Sigmoid colon (tissue), 7 donors: ENCODE data around the gene MAGOH. TPM values are rescaled to one million over a fixed set of nuclear protein-coding genes. Genes with fewer than 3 reads are reported as not detected.
"Not testable (repeated sequence)": the region's sequence is repeated elsewhere in the genome, so short reads cannot be mapped to it uniquely, and the experiment has no call there.

Experiments
- DNase-seq: peaks from one replicate; pipeline ENCODE4 v3.0.0-alpha.2; 2019
- H3K27ac ChIP-seq, 4 donors: fragments of 200-600 bp; sonication (generic); one replicate each; pipeline ENCODE4 v1.5.1; 2016 to 2019; ENCODE audit warnings: mild to moderate bottlenecking in 1 of 4
- H3K27me3 ChIP-seq, 3 donors: fragments of 200-600 bp; sonication (generic); one replicate each; pipeline ENCODE4 v1.5.1; 2019; ENCODE audit warnings: mild to moderate bottlenecking in 1 of 3
- H3K36me3 ChIP-seq, 4 donors: fragments of 200-600 bp; sonication (generic); one replicate each; pipeline ENCODE4 v1.5.1; 2016 to 2019
- H3K4me1 ChIP-seq, 4 donors: fragments of 200-600 bp; sonication (generic); one replicate each; pipeline ENCODE4 v1.5.1; 2017 to 2019
- H3K4me3 ChIP-seq, 4 donors: fragments of 200-600 bp; sonication (generic); one replicate each; pipeline ENCODE4 v1.5.1; 2017 to 2019; ENCODE audit warnings: mild to moderate bottlenecking in 2 of 4, moderate library complexity in 1 of 4
- H3K9me3 ChIP-seq, 4 donors: fragments of 200-600 bp in 3 of 4; sonication (generic) in 3 of 4; one replicate each; pipeline versions ENCODE4 v1.5.1 to v1.6.1; 2013 to 2019
- CTCF ChIP-seq, 4 experiments: fragments of 450-650 bp in 3 of 4; fragments of 200-600 bp in 1 of 4; IDR thresholded peaks; one replicate each; pipeline ENCODE4 v1.5.1; 2016 to 2019; ENCODE audit warnings: antibody characterized with exemption in 4 of 4, mild to moderate bottlenecking in 3 of 4, moderate library complexity in 2 of 4
- EP300 ChIP-seq, 4 donors: sonication (generic); formaldehyde crosslinking; IDR thresholded peaks; one replicate each; pipeline ENCODE4 v1.6.1; 2017; ENCODE audit warnings: antibody characterized with exemption in 4 of 4
- POLR2A ChIP-seq, 2 donors: fragments of 450-650 bp; IDR thresholded peaks; one replicate each; pipeline ENCODE4 v1.6.1; 2016; ENCODE audit warnings: antibody characterized with exemption in 2 of 2, mild to moderate bottlenecking in 2 of 2, moderate library complexity in 2 of 2
- POLR2AphosphoS5 ChIP-seq, 4 donors: sonication (generic); formaldehyde crosslinking; IDR thresholded peaks; one replicate each; pipeline ENCODE4 v1.6.1; 2017; ENCODE audit warnings: antibody characterized with exemption in 4 of 4
- WGBS, 2 donors: extraction: QIAGEN DNeasy Blood & Tissue Kit; methylation state at CpG; one replicate each; pipeline ENCODE4 v1.1.7; 2013; 5-methylcytosine and 5-hydroxymethylcytosine counted together
- intact Hi-C: fragments of 100-400 bp; cut with DNase I; formaldehyde crosslinking; loops from one replicate; pipeline ENCODE4 v1.15.1; 2023
- polyA plus RNA-seq, 3 donors: library from polyadenylated mRNA; stranded (reverse); fragments of 200-250 nt; gene quantifications; one replicate each; pipeline ENCODE4 v1.2.3, GENCODE V29; 2013
- total RNA-seq, 4 donors: library from RNA; depleted of rRNA; stranded (reverse); fragments of >200 nt; gene quantifications; one replicate each; pipeline ENCODE4 v1.1.0, GENCODE V29; 2016
- donor health status: healthy with polysubstance abuse.
- donor health status: Bipolar disorder and iron deficiency.
- donor health status: healthy.

MAGOH gene
- total and polyA plus RNA-seq, 7 donors: 12.2 to 98.4 (median 46.4) TPM

GRCh38 chr1:53284224-53285020, 46.1 kb upstream of the MAGOH start:
- Histone ChIP-seq H3K4me1 (no peaks in the 10 kb centered on the region), H3K36me3 (no peaks in the 10 kb centered on the region), H3K27me3 (no peaks in the 10 kb centered on the region), H3K27ac (no peak overlapping the region), H3K4me3 (no peak overlapping the region), H3K9me3 (no peaks in the 10 kb centered on the region)
- TF ChIP-seq EP300 (IDR thresholded peaks at IDR 0.05): no peak
- TF ChIP-seq POLR2A (IDR thresholded peaks at IDR 0.05): no peak
- no peak for TF ChIP-seq POLR2AphosphoS5 (IDR thresholded peaks at IDR 0.05)
- no peak for TF ChIP-seq CTCF (IDR thresholded peaks at IDR 0.05)
- intact Hi-C loops: no loop called here
- 97 to 98% methylated on average over 8 of the region's 8 CpGs for WGBS, 2 donors
- DNase-seq: no peak

GRCh38 chr1:53283156-53283555, 44.8 kb upstream of the MAGOH start:
- H3K4me1 ChIP-seq, H3K36me3 ChIP-seq, H3K4me3 ChIP-seq, intact Hi-C loops, DNase-seq, H3K27ac ChIP-seq, H3K9me3 ChIP-seq, H3K27me3 ChIP-seq: not testable (repeated sequence)
- WGBS, 2 donors: 97% methylated on average over 12 of the region's 12 CpGs

GRCh38 chr1:53281133-53281532, 42.8 kb upstream of the MAGOH start:
- Histone ChIP-seq H3K9me3 (no peaks in the 10 kb centered on the region), H3K36me3 (no peaks in the 10 kb centered on the region), H3K4me1 (no peaks in the 10 kb centered on the region), H3K27me3 (peaks cover 0 to 13% (median 0%) of the 10 kb centered on the region in 3 donors), H3K4me3 (no peak overlapping the region), H3K27ac (no peak overlapping the region)
- intact Hi-C loops: no loop called here
- DNase-seq: no peak
- TF ChIP-seq POLR2A (IDR thresholded peaks at IDR 0.05) (no peak), EP300 (IDR thresholded peaks at IDR 0.05) (no peak), CTCF (IDR thresholded peaks at IDR 0.05) (no peak), POLR2AphosphoS5 (IDR thresholded peaks at IDR 0.05) (no peak)
- WGBS, 2 donors: 90 to 92% methylated on average over 9 of the region's 9 CpGs

GRCh38 chr1:53280496-53280895, 42.2 kb upstream of the MAGOH start:
- Histone ChIP-seq H3K27ac (no peak overlapping the region), H3K36me3 (no peaks in the 10 kb centered on the region), H3K27me3 (peaks cover 0 to 13% (median 0%) of the 10 kb centered on the region in 3 donors), H3K4me1 (no peaks in the 10 kb centered on the region), H3K9me3 (no peaks in the 10 kb centered on the region), H3K4me3 (no peak overlapping the region)
- no peak for TF ChIP-seq CTCF (IDR thresholded peaks at IDR 0.05)
- no peak for TF ChIP-seq EP300 (IDR thresholded peaks at IDR 0.05)
- TF ChIP-seq POLR2A (IDR thresholded peaks at IDR 0.05): no peak
- no peak for TF ChIP-seq POLR2AphosphoS5 (IDR thresholded peaks at IDR 0.05)
- 94% methylated on average over 8 of the region's 8 CpGs for WGBS, 2 donors
- DNase-seq: no peak
- intact Hi-C loops: no loop called here

GRCh38 chr1:53279296-53280200, 41.2 kb upstream of the MAGOH start:
- intact Hi-C loops: no loop called here

More at GRCh38 chr1:53279296-53280200, 41.2 kb upstream of the MAGOH start:
- WGBS, 2 donors: 88 to 90% methylated on average over 14 of the region's 14 CpGs
- Histone ChIP-seq H3K27ac (no peak overlapping the region), H3K9me3 (no peaks in the 10 kb centered on the region), H3K27me3 (peaks cover 0 to 13% (median 0%) of the 10 kb centered on the region in 3 donors), H3K4me1 (no peaks in the 10 kb centered on the region), H3K4me3 (no peak overlapping the region), H3K36me3 (no peaks in the 10 kb centered on the region)
- TF ChIP-seq POLR2AphosphoS5 (IDR thresholded peaks at IDR 0.05): no peak
- TF ChIP-seq EP300 (IDR thresholded peaks at IDR 0.05): no peak
- no peak for TF ChIP-seq CTCF (IDR thresholded peaks at IDR 0.05)
- no peak for TF ChIP-seq POLR2A (IDR thresholded peaks at IDR 0.05)
- DNase-seq: no peak
